Neutrophil (primary cell): ENCODE results near the gene CCR4.
"Not testable (repeated sequence)": the region's sequence is repeated elsewhere in the genome, so short reads cannot be mapped to it uniquely, and the experiment has no call there.

ENCODE experiments used
- H3K27ac ChIP-seq: fragments of 200-600 bp; sonication (generic); 2 replicates; pipeline ENCODE4 v1.5.1; 2016; ENCODE audit warnings: mild to moderate bottlenecking, moderate library complexity
- H3K27me3 ChIP-seq: fragments of 200-600 bp; sonication (generic); 2 replicates; pipeline ENCODE4 v1.6.0; 2016; ENCODE audit warnings: mild to moderate bottlenecking
- H3K36me3 ChIP-seq: fragments of 200-600 bp; sonication (generic); 2 replicates; pipeline ENCODE4 v1.5.1; 2017
- H3K4me1 ChIP-seq, 2 experiments: fragments of 200-600 bp in 1 of 2; sonication (generic) in 1 of 2; 1 replicate in 1 of 2; 2 replicates in 1 of 2; pipeline versions ENCODE4 v1.5.1 to v1.6.1; 2013 to 2016; ENCODE audit warnings: low read depth in 1 of 2, low read length in 1 of 2, mild to moderate bottlenecking in 1 of 2, moderate library complexity in 1 of 2; ENCODE audit not compliant: control insufficient read depth in 1 of 2, insufficient read depth in 1 of 2
- H3K4me3 ChIP-seq, 2 experiments: fragments of 200-600 bp in 1 of 2; sonication (generic) in 1 of 2; 1 replicate in 1 of 2; 2 replicates in 1 of 2; pipeline ENCODE4 v1.5.1; 2013 to 2016; ENCODE audit warnings: low read depth in 1 of 2, low read length in 1 of 2, mild to moderate bottlenecking in 1 of 2, moderate library complexity in 1 of 2
- H3K9me3 ChIP-seq: fragments of 200-600 bp; sonication (generic); 2 replicates; pipeline ENCODE4 v1.5.1; 2016
- CTCF ChIP-seq: fragments of 200-600 bp; sonication (generic); IDR thresholded peaks from 2 replicates; pipeline ENCODE4 v1.5.1; 2016; ENCODE audit warnings: antibody characterized with exemption

Gene CCR4

DNA sequence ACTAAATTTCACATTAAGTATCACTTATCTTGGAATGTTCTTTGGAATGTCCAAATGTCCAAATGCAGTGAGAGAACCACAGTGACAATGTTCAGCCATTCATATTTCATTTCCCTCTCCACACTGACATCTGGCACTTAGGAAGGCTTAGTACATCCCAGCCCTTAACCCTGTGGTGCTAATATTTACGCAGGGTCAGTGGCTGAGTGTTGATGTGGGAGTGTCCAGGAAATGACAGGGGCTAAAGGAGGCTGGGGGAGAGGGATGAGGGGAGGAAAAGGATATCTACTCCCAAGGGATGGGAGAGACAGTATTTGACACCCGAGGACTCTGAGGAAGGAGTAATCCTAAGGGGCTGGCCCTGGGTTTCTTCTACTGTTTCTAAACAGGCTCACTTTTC lies 14.1 kb upstream of the CCR4 start:
- Histone ChIP-seq H3K36me3 (no peaks in the 10 kb centered on the region), H3K9me3 (no peaks in the 10 kb centered on the region), H3K27ac (no peak overlapping the region), H3K4me3 (no peak overlapping the region), H3K27me3 (no peaks in the 10 kb centered on the region), H3K4me1 (no peaks in the 10 kb centered on the region)
- TF ChIP-seq CTCF, result no peak

DNA sequence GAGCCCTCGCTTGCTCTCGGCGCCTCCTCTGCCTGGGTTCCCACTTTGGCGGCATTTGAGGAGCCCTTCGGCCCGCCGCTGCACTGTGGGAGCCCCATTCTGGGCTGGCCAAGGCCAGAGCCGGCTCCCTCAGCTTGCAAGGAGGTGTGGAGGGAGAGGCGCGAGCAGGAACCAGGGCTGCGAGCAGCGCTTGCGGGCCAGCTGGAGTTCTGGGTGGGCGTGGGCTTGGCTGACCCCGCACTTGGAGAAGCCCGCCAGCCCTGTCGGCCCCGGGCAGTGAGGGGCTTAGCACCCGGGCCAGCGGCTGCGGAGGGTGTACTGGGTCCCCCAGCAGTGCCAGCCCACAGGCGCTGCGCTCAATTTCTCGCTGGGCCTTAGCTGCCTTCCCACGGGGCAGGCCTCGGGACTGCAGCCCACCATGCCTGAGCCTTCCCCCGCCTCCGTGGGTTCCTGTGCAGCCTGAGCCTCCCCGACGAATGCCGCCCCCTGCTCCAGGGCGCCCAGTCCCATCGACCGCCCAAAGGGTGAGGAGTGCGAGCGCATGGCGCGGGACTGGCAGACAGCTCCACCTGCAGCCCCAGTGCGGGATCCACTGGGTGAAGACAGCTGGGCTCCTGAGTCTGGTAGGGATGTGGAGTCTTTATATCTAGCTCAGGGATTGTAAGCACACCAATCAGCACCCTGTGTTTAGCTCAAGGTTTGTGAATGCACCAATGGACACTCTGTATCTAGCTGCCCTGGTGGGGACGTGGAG lies 11.7 kb upstream of the CCR4 start:
- not testable (repeated sequence) for H3K27ac ChIP-seq, H3K9me3 ChIP-seq, H3K27me3 ChIP-seq, H3K4me1 ChIP-seq, H3K36me3 ChIP-seq, H3K4me3 ChIP-seq

DNA sequence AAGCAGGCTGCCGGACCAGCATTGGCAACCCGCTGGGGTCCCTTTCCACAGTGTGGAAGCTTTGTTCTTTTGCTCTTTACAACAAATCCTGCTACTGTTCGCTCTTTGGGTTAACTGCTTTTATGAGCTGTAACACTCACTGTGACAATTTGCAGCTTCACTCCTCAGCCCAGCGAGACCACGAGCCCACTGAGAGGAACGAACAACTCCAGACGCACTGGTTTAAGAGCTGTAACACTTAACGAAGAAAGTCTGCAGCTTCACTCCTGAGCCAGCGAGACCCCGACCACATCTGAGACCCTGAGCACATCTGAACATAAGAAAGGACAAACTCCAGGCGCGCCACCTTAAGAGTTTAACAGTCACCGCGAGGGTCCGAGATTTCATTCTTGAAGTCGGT lies 10.7 kb upstream of the CCR4 start:
- no peak for TF ChIP-seq CTCF

DNA sequence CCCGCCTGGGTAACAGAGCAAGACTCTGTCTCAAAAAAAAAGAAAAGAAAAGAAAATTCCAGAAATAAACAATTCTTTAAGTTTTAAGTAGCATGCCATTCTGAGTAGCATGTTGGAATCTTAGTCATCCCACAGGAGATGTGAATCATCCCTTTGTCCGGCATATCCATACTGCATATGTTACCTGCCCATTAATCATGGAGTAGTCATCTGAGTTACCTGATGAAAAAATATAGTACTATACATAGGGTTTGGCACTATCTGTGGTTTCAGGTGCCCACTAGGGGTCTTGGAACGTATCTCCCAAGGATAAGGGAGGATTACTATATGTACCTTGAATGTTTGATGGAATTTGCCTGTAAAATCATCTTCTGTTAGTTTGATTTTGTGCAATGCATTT lies 6.3 kb upstream of the CCR4 start:
- no peak overlapping the region for H3K27ac ChIP-seq

More for the DNA sequence above, 10.7 kb upstream of the CCR4 start:
- H3K4me1 ChIP-seq, result no peaks in the 10 kb centered on the region
- H3K9me3 ChIP-seq, result no peaks in the 10 kb centered on the region
- H3K27me3 ChIP-seq, result no peaks in the 10 kb centered on the region
- no peak overlapping the region for H3K27ac ChIP-seq
- no peak overlapping the region for H3K4me3 ChIP-seq
- no peaks in the 10 kb centered on the region for H3K36me3 ChIP-seq

DNA sequence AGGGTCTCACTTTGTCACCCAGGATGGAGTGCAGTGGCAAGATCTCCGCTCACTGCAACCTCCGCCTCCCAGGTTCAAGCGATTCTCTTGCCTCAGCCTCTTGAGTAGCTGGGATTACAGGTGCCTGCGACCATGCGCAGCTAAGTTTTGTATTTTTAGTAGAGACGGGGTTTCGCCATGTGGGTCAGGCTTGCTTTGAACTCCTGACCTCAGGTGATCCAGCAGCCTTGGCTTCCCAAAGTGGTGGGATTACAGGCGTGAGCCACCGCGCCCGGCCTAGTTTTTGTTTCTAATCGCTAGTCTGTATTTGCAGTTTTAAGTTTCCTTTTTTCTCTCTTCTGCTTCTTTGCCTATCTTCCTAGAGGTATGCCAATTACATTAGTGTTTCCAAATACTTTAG lies 5.8 kb upstream of the CCR4 start:
- not testable (repeated sequence) for H3K4me3 ChIP-seq, H3K4me1 ChIP-seq, H3K27me3 ChIP-seq, H3K36me3 ChIP-seq, H3K9me3 ChIP-seq, H3K27ac ChIP-seq

More for the DNA sequence above, 6.3 kb upstream of the CCR4 start:
- Histone ChIP-seq H3K36me3 (no peaks in the 10 kb centered on the region), H3K27me3 (no peaks in the 10 kb centered on the region), H3K4me1 (no peaks in the 10 kb centered on the region), H3K4me3 (no peak overlapping the region), H3K9me3 (no peaks in the 10 kb centered on the region)
- TF ChIP-seq CTCF, result no peak

GRCh38 chr3:32946973-32947788 lies 4.3 kb upstream of the CCR4 start:
- Histone ChIP-seq H3K27me3 (no peaks in the 10 kb centered on the region), H3K4me1 (no peaks in the 10 kb centered on the region), H3K9me3 (no peaks in the 10 kb centered on the region)

More at GRCh38 chr3:32946973-32947788, 4.3 kb upstream of the CCR4 start:
- no peak for TF ChIP-seq CTCF
- no peak overlapping the region for H3K27ac ChIP-seq
- no peak overlapping the region for H3K4me3 ChIP-seq
- H3K36me3 ChIP-seq, result no peaks in the 10 kb centered on the region
